GM21423 (cell line): ENCODE measurements around the gene TMEM250.

Experiments used
- ATAC-seq: cut with Tn5 transposase; IDR thresholded peaks from one replicate; pipeline ENCODE4 v1.9.1; 2021; ENCODE audit warnings: mild to moderate bottlenecking, moderate library complexity; ENCODE audit not compliant: unreplicated experiment

The TMEM250 gene

DNA sequence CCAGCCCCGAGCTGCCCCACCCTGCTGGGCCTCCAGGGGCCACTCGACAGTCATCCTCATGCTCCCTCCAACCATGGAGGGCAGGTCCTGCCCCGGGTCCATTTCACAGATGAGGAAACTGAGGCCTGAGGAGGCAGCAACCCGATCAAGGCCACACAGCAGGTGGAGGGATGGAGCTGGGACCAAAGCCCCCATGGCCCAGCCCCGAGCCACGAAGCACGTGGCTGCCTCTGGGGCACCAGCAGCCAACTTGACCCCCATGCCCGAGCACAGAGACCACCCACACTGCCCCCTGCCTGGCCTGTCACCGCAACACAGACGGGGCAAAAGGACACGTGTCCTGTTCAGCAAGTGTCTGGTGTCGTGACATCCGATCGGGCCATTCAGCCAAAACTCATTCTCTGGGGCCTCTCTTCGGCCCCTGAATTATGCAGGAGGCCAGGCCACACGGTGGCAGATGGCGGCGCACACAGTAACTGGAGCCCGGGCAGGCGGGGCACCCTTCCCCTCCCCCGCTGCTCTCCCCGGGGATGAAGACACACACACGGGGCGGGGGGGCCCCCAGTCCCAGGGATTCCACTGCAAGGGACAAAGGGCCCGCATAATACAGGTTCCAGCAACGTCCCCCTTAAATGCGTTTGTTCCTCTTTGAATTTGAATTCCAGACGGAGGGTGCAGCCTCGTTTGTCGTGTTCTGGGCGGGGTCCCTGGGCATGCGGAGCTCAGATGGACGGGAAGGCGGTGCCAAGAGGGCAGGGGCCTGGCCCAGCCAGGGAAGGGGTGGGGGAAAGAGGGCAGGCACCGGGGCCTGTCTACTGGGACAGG, 29.4 kb upstream of the TMEM250 start:
- no peak for ATAC-seq

DNA sequence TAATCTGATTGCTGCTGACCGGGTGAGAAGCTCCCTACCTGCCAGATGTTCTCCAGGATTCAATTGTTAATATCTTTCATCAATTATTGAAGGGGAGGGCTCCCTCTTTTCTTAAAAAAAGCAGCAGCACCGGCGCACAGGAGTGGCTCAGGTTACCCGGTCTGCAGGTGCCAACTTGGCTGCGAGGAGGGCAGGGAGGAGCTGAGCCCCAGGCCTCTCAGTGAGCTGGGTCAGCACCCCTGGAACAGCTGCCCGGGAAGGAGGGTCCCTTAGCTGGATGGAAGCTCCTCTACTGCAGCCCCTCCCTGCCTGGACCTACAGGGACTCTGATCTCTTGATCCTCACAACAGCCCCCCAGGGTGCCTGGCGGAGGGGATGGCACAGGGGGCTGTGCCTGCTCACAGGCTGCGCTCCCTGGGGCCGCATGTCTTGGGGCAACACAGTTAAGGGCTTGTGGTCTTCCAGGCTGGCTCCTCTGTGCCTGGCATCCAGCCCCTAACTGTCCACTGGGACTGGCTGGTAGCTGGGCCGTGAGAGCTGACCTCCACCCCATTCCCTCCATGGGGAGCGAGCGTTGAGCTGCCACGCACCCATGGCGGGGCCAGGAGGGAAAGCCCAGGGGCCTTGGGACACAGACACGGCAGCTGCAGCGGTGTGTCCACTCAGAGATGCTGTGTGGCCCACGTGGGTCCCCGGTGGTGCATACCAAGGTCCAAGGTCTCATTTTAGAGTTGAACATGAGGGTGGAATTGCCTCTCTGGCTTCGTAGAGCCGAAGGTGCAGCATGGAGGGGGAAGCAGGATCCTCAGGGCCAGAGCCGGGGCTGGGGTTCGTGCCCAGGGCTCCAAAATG, 28.6 kb upstream of the TMEM250 start:
- ATAC-seq = no peak

DNA sequence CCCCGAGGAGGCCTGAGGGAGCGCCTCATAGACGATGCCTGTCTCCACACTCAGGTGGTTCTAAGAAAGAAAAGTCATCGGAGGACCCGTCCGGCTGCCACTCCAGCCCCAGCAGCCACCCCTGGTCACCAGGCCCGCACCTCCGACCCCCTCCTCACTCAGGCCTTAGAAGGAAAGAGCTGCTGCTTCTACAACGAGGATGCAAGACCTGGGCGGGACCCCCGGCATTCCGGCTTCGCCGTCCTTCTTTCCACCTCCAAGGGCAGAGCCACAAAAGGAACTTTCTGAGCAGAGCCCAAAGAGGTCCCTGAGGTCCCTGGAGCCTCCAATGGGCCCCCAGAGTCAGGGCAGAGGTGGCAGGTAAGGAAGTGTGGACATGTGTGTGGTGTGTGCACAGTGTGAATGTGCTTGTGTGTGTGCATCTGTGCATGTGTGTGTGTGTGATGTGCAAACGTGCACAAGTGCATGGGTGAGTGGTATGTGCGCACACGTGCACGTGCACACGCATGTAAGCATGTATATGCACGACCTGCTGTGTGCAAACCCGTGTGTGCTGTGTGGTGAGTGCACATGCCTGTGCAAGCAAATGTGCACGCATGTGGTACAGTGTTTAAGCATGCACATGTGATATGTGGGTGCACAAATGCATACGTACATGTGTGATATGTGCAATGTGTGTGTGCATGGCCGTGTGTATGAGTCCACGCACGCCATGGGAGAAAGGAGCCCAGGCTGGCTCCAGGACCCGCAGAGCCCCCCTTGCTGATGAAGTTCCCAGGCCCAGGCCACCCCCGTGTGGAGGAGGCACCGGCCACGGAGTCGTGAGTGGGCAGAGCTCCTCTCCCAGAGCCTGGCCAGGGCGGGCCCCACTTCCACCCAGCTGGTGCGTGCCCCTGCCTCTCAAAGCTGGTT, 27.7 kb upstream of the TMEM250 start:
- no peak for ATAC-seq

DNA sequence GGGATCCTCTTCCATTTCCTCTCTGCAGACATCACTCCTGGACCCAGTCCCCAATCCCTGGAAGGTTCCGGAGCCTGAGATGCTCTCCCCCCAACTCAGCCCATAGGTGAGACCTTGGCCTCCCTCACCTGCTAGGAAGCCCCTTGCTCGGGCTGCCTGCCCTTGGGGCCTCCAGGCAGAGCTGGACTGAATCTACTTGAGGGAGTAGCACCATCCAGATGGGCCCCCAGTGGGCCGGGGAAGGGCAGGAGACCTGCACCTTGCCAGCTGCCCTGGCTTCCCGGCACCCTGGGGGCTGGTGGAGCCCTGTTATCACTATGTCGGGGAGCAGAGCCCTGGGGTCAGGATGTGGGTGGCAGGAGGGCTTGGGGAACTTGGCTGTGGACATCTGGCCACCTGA, 26.9 kb upstream of the TMEM250 start:
- no peak for ATAC-seq

DNA sequence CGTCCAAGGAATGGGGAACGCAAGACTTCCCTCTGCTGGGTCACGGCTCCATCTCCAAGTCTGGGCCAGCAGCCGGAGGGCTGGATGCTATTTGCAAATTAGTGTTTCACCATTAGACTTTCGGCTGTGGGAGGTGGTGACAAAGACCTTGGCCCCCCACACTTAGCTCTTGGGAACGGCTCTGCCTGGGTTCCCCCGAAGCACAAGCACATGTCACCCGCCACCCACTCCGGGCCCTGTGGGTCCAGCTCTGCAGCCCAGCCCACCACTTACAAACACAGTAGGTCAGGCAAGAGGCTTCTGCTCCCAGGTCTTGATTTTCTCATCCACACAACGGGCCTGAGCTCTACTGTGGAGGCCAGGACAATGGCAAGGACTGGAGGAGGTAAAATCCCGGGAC, 25.8 kb upstream of the TMEM250 start:
- ATAC-seq = no peak

DNA sequence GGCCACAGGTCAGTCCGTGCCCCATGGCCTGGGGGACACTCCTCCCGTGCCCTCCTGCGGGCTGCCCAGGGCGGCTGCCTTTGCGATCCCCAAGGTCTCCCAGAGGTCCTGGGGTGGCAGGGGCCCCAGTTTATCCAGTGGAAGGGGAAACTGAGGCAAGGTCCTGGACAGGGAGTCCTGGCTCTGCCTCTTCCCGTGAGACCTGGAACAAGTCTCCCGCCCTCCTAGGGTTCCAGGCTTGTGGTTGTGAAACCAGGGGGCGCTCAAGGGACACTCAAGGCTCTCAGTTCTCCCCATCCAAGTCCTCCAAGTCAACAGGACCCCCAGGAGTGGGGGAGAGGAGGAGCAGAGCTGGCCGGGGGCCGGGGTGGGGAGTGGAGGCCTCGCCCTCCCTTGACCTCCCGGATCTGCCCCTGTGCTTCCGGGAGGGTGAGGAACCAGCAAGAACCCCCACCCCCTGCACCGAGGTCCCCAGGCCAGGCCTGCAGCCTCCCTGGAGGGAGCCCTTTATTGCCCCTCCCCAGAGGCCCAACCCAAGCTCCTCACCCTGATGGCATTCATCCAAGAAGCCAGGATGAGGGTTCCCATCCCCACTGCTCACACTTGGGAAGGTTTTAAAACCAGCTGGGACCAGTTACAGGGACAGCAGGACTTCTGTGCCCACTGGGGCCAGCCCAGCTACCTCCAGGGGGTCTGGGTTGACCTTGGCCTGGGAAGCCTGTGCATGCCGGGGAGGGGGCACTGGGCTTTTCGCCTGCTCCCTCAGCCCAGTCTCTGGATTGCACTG, 24.7 kb upstream of the TMEM250 start:
- ATAC-seq = no peak

DNA sequence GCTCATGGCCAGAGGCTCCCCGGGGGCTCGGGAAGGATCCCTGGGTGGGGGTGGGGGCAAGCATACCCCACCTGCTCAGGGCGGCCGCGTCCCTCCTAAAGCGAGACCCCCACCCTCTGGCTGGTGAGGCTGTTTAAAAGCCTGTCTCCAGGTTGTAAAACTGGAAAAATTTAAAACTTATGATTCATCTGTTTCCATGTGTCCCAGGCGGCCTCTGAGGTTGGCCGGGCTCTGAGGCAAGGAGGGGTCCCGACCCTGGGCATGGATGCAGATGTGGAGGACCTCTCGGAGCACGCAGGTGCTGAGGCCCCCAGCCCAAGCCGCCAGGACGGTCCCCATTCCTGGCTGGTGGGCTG, 24.2 kb upstream of the TMEM250 start:
- no peak for ATAC-seq

DNA sequence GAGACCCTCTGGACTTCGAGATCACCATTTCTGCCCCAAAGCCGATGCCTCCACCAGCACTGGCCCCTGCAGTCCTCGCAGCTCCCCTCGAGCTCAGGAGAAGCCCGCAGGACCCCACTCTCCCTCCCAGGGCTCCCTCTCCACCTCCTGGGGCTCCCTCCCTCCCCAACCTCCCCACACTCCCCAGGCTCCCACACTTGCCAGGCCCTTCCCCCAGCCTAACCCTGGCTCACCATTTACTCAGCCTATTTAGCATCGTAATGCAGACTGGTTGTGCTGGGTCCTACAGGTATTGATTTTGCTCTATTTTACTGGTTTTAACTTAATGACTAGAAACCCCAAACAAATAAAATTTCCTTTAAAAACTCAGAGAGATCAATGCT, 23.7 kb upstream of the TMEM250 start:
- ATAC-seq = no peak

DNA sequence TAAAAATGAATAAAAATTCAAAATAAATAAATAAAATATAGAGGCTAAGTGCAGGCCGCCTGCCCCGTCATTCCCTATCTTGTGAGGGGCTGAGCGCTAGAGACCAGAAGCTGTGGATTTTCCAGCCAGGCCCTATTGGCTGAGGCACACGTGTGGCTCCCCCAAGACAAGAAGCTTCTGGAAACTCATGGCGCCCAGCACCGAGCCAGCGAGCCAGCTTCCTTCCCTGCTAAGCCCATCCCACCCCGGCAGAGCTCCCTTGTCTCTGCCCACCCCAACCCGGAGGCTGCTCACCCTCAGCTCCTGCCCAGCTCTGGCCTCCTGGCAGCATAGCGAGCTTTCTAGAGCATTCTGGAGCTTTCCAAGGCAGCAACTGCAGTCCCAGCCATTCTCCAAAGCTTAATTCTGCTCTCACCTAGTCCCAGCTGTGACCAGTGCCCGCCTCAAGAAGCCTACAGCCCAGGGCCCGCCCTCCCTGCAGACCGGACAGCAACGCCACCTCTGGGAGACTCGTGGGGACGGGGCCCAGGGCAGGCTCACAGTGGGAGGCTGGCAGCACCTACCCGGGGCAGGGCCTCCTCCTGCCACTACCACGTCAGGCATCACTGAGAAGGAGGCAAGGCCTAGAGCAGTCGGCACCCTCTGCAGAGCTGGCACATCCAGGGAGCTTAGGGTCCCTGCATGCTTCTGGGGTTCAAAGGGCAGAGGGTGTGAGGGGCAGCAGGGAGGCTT, 23.2 kb upstream of the TMEM250 start:
- no peak for ATAC-seq

DNA sequence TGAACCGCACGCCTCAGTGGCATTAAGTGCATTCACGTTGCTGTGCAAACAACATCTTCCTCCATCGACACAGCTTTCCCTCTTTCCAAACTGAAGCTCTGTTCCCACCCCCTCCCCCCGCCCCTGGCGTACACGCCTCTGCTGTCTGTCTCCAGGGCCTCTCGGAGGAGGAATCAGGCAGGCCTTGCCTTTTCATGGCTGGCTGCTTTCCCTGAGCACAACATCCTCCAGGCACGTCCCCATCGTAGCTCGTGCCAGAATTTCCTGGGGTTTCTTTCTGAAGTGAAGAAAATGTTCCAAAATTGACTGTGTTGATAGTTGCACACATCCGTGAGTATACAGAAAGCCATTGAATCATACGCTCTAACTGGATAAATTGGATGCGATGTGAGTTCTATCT, 22.3 kb upstream of the TMEM250 start:
- ATAC-seq = no peak

DNA sequence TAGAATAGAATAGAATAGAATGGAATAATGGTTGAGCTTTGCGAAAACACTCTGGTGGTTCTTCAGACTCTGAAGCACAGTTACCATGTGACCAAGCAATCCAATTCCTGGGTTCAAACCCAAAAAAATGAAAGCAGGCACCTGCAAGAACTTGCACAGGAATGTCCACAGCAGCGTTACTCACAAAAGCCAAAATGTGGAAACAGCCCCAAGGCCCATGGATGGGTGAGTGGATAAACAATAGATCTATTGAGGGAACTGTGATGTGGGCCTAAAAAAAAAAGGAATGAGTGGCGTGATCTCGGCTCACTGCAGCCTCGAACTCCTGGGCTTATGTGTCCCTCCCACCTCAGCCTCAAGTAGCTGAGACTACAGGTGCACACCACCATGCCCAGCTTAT, 21.4 kb upstream of the TMEM250 start:
- no peak for ATAC-seq

DNA sequence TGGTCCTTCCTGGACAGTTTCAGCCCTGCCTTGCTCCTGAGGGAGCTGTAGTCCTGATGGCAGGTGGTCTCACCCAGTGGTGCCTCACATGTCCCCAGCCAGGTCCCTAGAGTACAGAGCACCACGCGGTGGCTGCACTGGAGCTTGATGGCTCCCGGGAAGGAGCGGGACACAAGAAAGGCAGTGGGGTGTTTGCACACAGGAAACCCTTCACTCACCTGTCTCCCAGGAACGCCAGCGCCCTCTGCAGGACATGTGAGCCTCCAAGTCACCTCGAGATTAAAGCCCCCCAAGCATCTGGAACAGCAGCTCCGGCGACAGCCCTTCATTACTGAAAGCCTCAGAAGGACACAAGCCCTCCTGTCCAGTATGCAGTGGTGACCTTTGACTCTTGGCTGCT, 19.9 kb upstream of the TMEM250 start:
- no peak for ATAC-seq

DNA sequence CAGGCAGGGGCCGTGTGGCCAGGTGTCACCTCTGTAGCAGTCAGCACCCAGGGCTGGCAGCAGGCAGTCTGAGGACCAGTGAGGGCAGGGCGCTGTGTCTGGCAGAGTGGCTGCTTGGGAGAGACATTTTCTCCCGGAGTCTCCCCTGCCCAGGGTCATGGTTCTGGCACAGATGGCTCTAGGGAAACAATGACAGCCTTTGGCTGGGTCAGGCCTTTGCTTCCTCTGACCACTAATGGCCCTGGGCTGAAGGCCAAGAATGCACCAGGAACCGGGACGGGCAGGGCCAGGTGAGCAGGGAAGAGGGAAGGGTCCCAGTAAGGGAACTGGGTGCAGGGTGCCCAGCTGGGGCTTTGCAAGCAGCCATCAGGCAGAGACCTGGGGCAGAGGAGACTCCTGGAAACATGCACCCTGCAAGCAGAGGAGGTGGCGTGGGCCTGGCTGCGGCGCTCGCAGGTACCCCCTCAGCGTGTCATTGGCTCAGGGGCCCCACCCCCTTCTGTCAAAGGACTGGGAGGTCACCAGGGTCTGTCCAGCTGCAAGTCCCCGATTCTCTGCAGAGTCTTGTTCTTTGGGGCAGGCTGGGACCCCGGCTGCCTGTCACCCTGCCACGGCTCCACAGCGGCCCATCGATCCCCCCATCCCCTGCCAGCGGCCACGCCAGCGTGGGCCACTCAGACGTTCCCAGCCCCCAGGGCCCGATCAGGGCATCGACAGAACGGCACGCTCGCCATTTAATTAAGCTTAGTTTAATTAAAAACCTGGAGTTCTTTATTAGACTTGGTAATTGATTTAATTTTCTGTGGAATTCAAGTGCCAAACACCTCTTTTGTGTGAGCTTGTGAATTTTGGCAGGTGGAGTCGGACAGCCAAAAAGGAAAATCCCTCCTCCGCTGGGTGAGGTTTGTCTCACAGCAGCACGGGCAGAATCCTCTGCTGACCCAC, 18.9 kb upstream of the TMEM250 start:
- no peak for ATAC-seq

DNA sequence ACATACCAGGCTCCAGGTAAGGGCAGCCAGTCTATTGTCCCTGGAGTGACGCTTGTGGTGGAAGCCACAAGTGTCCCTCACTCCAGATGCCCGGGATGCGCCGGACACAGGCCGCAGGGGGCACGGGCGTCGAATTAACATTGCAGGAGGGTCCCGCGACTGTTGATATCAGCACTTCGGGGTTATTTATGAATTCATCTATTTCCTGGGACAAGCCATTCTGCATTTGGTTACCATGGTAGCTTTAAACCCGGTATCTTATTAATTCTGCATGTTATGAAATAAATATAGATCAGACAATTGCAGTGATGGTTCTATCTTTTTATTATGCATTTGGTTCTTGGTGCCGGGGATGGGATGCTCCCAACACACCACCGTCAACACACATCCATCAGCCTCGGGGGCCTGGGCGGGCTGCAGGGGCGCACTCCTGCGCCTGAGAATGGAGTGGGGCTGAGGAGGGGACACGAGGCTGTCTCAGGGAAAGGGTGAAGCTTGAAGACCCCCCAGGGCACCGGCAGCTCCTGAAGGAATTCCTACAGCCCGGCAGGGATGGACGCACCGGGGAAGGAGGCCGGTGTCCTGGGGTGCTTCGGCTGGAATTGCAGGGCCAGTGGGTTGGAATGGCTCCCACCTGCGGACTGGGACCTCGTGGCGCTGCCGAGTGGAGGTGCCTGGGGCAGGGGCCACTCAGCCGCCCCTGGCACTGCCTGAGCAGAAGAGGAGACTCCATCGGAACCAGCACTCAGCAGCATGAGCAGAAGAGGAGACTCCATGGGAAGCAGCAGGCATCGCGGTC, 17.7 kb upstream of the TMEM250 start:
- ATAC-seq = no peak

DNA sequence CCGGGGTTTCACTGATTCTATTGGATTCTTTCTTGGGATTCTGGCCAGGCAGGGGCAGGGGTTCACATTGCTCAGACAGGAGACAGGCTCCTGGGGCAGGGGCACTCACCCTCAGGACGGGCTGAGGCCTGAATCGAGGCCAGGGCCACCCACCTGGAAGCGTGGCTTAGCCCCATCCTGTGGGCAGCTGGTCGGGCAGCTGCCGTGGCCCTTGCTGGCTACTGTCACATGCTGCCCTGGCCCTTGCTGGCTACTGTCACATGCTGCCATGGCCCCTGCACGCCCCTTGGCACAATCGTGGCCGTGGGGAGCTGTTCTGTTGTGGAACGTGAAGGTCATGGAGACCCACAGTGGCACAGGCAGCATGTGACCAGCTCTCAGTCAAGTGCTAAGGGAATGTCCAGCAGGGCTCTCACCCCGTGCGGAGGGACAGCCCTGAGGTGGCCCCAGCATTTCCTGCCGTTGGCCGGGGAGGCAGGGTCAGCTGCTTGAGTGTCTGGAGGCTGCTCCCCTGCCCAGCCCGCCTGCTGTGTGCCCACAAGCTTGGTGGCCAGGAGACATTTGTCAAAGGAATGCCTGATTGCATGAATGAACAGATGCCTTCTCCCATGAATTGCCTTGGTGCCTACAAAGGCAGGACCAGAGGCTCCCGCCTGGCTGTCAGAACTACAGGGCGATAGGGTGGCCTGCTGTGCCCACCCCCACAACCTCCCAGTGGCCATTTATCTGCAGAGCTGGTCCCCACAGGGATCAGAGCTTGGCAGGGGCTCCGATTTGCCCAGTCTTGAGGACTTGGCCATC, 16.9 kb upstream of the TMEM250 start:
- ATAC-seq = no peak

DNA sequence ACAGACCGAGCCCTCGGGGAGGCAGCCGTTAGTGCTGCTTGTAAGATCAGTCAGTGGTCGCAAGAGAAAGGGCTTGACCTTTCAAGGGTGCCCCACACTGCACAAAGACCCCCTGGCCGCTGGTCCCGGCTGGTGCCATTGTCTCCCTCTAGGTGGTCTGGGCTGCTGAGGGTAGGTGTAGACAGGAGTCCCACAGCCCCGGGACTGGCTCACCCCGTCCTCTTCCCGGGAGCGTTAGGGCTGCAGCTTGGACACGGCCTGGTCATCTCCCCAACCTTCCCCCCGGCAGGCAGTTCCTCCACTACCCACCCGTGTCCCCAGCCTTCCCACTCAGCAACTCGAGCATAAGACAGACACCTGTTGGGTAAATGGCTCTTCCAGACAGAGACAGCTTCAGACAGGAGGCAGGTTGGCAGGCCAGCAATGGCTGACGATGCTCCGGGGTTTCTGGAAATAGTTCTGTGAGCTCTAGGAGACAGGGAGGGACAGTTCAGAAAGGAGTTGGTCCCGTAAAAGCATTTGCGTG, 15.3 kb upstream of the TMEM250 start:
- ATAC-seq = no peak
